HepG2 (cell line): Measurements from ENCODE around the gene PPP1R9B. TPM values are rescaled to one million over a fixed set of nuclear protein-coding genes. Genes with fewer than 3 reads are reported as not detected.

Experiments used
- KDM6A ChIP-seq: IDR thresholded peaks from 2 replicates; pipeline ENCODE4 v1.6.1; 2016; ENCODE audit warnings: low read depth
- MLLT10 ChIP-seq: sonication (generic); formaldehyde crosslinking; IDR thresholded peaks from 2 replicates; pipeline ENCODE4 v1.4.0; 2020; ENCODE audit warnings: missing genetic modification reagents
- NAIF1 ChIP-seq: sonication (generic); formaldehyde crosslinking; IDR thresholded peaks from 2 replicates; pipeline ENCODE4 v1.5.0; 2020; ENCODE audit warnings: mild to moderate bottlenecking, missing genetic modification reagents, borderline replicate concordance
- NFKBIZ ChIP-seq: IDR thresholded peaks from 2 replicates; pipeline ENCODE4 v1.6.1; 2018; ENCODE audit warnings: missing genetic modification reagents, missing compliant biosample characterization
- NFRKB ChIP-seq: fragments of 450-650 bp; IDR thresholded peaks from 2 replicates; pipeline ENCODE4 v1.6.1; 2017
- PRDM4 ChIP-seq: sonication (generic); formaldehyde crosslinking; IDR thresholded peaks from 2 replicates; pipeline ENCODE4 v1.9.0; 2021; ENCODE audit warnings: missing genetic modification reagents, borderline replicate concordance
- SMC3 ChIP-seq: IDR thresholded peaks from 2 replicates; pipeline ENCODE4 v1.6.1; 2011; ENCODE audit warnings: low read length, improper control_type of control experiment
- STAG1 ChIP-seq: sonication (generic); formaldehyde crosslinking; IDR thresholded peaks from 2 replicates; pipeline ENCODE4 v1.4.0; 2020; ENCODE audit warnings: missing genetic modification reagents
- ZBTB34 ChIP-seq: sonication (generic); formaldehyde crosslinking; IDR thresholded peaks from 2 replicates; pipeline ENCODE4 v1.8.0; 2022; ENCODE audit warnings: mild to moderate bottlenecking, missing genetic modification reagents
- ZHX2 ChIP-seq, 2 experiments: sonication (generic) in 1 of 2; formaldehyde crosslinking in 1 of 2; IDR thresholded peaks; 2 replicates each; pipeline versions ENCODE4 v1.6.1 to v1.9.0; 2014 to 2022; ENCODE audit warnings: antibody characterized with exemption in 1 of 2, borderline replicate concordance in 1 of 2, inconsistent platforms in 1 of 2, low read depth in 1 of 2, missing genetic modification reagents in 1 of 2
- ZNF292 ChIP-seq: sonication (generic); formaldehyde crosslinking; IDR thresholded peaks from 2 replicates; pipeline ENCODE4 v1.8.1; 2022; ENCODE audit warnings: mild to moderate bottlenecking, low read depth, missing genetic modification reagents, borderline replicate concordance
- ZNF331 ChIP-seq: sonication (generic); formaldehyde crosslinking; IDR thresholded peaks from 2 replicates; pipeline ENCODE4 v1.4.0; 2020; ENCODE audit warnings: missing genetic modification reagents
- ZNF589 ChIP-seq: sonication (generic); formaldehyde crosslinking; conservative IDR thresholded peaks from 2 replicates; pipeline ENCODE4 v1.8.0; 2022; ENCODE audit warnings: mild to moderate bottlenecking, moderate library complexity, missing genetic modification reagents
- ZNF670 ChIP-seq: sonication (generic); formaldehyde crosslinking; IDR thresholded peaks from 2 replicates; pipeline ENCODE4 v1.8.0; 2022; ENCODE audit warnings: mild to moderate bottlenecking, missing genetic modification reagents, borderline replicate concordance
- ZNF850 ChIP-seq: sonication (generic); formaldehyde crosslinking; conservative IDR thresholded peaks from 2 replicates; pipeline ENCODE4 v1.9.0; 2021; ENCODE audit warnings: mild to moderate bottlenecking, missing genetic modification reagents
- polyA plus RNA-seq, 8 experiments: library from polyadenylated mRNA; depleted of rRNA in 3 of 8; stranded (reverse) in 7 of 8; unstranded in 1 of 8; fragments of >200 nt; fragmentation: Illumina TruSeq in 4 of 8; extraction: Trizol in 4 of 8; gene quantifications; 2 replicates each; pipeline versions ENCODE4 v1.2.1 to v1.2.3, GENCODE V29; 2011 to 2016; ENCODE audit warnings: low read depth in 4 of 8, missing spikeins in 1 of 8, mixed read lengths in 1 of 8; ENCODE audit not compliant: insufficient read depth in 1 of 8
- total RNA-seq, 5 experiments: library from RNA; depleted of rRNA; stranded (reverse); fragments of >200 nt; fragmentation: Illumina TruSeq; extraction: Trizol; gene quantifications; 2 replicates each; pipeline ENCODE4 v1.2.3, GENCODE V29; 2016; ENCODE audit warnings: low read depth in 1 of 5
- TF ChIP-seq, protein P1 (sequence below): IDR thresholded peaks from 2 replicates; pipeline ENCODE4 v1.6.1; 2016; ENCODE audit warnings: mild to moderate bottlenecking, missing biosample characterization, missing genetic modification reagents
- TF ChIP-seq, protein P2 (sequence below): sonication (generic); formaldehyde crosslinking; IDR thresholded peaks from 2 replicates; pipeline ENCODE4 v1.4.0; 2020; ENCODE audit warnings: mild to moderate bottlenecking, missing genetic modification reagents

Gene PPP1R9B
- total and polyA plus RNA-seq, 2 of the 13 experiments (the other 11 are each of a cell fraction or from before 2014, with no cell fraction given) = 9.4 to 15.8 TPM

DNA sequence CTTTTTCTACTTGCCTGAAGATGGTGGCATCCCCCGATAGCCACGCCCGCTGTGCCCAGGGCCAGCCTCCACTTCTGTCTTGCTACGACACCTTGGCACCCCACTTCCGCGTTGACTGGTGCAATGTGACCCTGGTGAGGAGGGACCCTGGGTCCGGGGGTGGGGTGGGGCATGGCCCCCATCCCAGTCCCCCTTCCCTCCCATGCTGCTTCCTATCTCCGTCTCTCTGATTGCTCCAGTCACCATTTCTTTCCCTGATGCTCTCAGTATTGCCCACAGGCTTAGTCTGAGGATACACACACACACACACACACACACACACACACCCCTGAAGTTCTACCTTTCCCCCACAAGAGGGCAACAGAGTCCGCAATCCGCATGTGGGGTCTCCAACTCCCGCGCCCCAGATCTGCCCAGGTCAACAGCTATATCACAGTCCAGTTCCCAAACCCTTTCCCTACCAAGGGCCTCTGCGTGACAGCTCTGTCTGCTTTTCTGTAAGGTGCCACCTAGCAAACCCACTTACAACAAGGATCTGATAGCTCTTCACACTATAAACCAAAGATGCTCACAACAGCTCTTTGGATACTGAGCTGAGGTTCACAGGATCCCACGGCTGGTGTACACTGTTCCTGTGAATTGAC is 18.8 kb upstream of the PPP1R9B start (continued):
- TF ChIP-seq ZBTB34 (CRISPR knock-in tag) (no peak), PRDM4 (CRISPR knock-in tag) (no peak), ZNF589 (no peak), NFKBIZ (no peak), STAG1 (CRISPR knock-in tag) (peak; percentile 76), SMC3 (peak; percentile 93), NAIF1 (no peak), NFRKB (no peak), ZHX2 (IDR thresholded peaks at IDR 0.05; ENCODE audit: low read depth) (no peak), ZHX2 (CRISPR knock-in tag; IDR thresholded peaks at IDR 0.05; ENCODE audit: borderline replicate concordance) (no peak), ZNF292 (no peak), KDM6A (CRISPR knock-in tag) (no peak), ZNF331 (CRISPR knock-in tag) (no peak), MLLT10 (CRISPR knock-in tag) (no peak), ZNF670 (CRISPR knock-in tag) (no peak), ZNF850 (CRISPR knock-in tag) (no peak)
- TF ChIP-seq, protein P1, sequence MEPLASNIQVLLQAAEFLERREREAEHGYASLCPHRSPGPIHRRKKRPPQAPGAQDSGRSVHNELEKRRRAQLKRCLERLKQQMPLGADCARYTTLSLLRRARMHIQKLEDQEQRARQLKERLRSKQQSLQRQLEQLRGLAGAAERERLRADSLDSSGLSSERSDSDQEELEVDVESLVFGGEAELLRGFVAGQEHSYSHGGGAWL (CRISPR knock-in tag) = no peak
- TF ChIP-seq, protein P2, sequence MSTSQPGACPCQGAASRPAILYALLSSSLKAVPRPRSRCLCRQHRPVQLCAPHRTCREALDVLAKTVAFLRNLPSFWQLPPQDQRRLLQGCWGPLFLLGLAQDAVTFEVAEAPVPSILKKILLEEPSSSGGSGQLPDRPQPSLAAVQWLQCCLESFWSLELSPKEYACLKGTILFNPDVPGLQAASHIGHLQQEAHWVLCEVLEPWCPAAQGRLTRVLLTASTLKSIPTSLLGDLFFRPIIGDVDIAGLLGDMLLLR (CRISPR knock-in tag) = no peak
